ENCODE results near the gene HSD17B12. TPM values are rescaled to one million over a fixed set of nuclear protein-coding genes. Genes with fewer than 3 reads are reported as not detected.

The HSD17B12 gene
- total and polyA plus RNA-seq, 2 of the 13 experiments (the other 11 are each of a cell fraction or from before 2014, with no cell fraction given): 50.3 to 117 TPM

DNA sequence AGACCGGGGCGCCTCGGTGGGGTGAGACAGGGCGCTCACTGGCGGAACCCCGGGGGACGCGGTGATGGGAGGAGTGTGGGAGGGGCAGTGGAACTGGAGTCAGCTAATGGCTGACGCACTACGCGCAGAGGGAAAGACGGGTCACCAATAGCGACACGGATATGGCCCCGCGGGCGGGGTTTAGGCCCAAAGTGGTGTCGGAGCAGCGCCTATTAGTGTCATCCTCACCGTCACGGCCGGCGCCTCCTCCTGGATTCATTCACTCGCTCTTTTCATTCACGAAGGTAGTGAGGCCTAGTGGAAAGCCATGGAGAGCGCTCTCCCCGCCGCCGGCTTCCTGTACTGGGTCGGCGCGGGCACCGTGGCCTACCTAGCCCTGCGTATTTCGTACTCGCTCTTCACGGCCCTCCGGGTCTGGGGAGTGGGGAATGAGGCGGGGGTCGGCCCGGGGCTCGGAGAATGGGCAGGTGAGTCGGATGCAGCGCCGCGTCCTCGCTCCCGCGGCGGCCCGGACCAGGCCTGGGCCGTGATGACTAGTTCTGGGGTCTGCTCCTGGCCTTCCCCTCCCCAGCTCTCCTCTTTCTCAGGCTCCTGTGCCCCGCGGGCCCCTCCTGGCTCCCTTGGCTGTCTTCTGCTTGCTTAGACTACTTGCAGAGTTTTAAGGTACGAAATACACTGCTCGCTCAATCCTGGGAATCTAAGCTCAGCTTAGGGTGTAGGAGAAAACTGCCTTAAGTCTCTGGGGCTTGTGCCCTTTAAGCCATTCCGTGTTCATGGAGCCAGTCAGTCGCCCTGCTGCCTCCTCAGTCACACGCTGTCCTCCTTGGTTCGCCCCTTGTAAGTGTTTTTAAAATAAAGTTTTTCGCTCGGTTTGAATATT lies at the start of gene HSD17B12 (continued):
- peak; percentile 53; the same call in 1 of the 2 replicates for TF ChIP-seq GATA4 (IDR thresholded peaks at IDR 0.05; ENCODE audit: borderline replicate concordance, low read depth)
- TF ChIP-seq DBP (CRISPR knock-in tag; IDR thresholded peaks at IDR 0.05; ENCODE audit: not compliant biosample characterization): no peak
- no peak for TF ChIP-seq ZFP36 (IDR thresholded peaks at IDR 0.05; ENCODE audit: borderline replicate concordance, low read depth, low read length, partially characterized antibody)
- peak; percentile 83 for TF ChIP-seq SP5 (CRISPR knock-in tag; IDR thresholded peaks at IDR 0.05; ENCODE audit: borderline replicate concordance, low read depth)
- TF ChIP-seq EED (CRISPR knock-in tag; IDR thresholded peaks at IDR 0.05): 0 out of 2 replicates have a peak, but pooled peaks have one; percentile 59
- peak; percentile 64; the same call in 1 of the 2 replicates for TF ChIP-seq ZNF337 (CRISPR knock-in tag; IDR thresholded peaks at IDR 0.05; ENCODE audit: borderline replicate concordance, low read depth)
- no peak for TF ChIP-seq EZH2 (conservative IDR thresholded peaks at IDR 0.05; ENCODE audit: low read depth, low read length)
- peak; percentile 62; the same call in 1 of the 2 replicates for TF ChIP-seq DMAP1 (CRISPR knock-in tag; IDR thresholded peaks at IDR 0.05)
- TF ChIP-seq SMARCE1 (IDR thresholded peaks at IDR 0.05; ENCODE audit: borderline replicate concordance): no peak
- TF ChIP-seq, protein P1, sequence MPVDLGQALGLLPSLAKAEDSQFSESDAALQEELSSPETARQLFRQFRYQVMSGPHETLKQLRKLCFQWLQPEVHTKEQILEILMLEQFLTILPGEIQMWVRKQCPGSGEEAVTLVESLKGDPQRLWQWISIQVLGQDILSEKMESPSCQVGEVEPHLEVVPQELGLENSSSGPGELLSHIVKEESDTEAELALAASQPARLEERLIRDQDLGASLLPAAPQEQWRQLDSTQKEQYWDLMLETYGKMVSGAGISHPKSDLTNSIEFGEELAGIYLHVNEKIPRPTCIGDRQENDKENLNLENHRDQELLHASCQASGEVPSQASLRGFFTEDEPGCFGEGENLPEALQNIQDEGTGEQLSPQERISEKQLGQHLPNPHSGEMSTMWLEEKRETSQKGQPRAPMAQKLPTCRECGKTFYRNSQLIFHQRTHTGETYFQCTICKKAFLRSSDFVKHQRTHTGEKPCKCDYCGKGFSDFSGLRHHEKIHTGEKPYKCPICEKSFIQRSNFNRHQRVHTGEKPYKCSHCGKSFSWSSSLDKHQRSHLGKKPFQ (CRISPR knock-in tag; IDR thresholded peaks at IDR 0.05; ENCODE audit: insufficient replicate concordance): no peak
- TF ChIP-seq, protein P2, sequence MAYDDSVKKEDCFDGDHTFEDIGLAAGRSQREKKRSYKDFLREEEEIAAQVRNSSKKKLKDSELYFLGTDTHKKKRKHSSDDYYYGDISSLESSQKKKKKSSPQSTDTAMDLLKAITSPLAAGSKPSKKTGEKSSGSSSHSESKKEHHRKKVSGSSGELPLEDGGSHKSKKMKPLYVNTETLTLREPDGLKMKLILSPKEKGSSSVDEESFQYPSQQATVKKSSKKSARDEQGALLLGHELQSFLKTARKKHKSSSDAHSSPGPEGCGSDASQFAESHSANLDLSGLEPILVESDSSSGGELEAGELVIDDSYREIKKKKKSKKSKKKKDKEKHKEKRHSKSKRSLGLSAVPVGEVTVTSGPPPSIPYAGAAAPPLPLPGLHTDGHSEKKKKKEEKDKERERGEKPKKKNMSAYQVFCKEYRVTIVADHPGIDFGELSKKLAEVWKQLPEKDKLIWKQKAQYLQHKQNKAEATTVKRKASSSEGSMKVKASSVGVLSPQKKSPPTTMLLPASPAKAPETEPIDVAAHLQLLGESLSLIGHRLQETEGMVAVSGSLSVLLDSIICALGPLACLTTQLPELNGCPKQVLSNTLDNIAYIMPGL (CRISPR knock-in tag; IDR thresholded peaks at IDR 0.05; ENCODE audit: borderline replicate concordance in 1 of 2, low read depth in 1 of 2): peak; percentile 71 to 90; a peak in 3 of 4 replicates
- no peak for TF ChIP-seq ZNF775 (CRISPR knock-in tag; IDR thresholded peaks at IDR 0.05; ENCODE audit: borderline replicate concordance)
- no peak for TF ChIP-seq SSRP1 (CRISPR knock-in tag; IDR thresholded peaks at IDR 0.05)
- no peak; a peak in 1 of 4 replicates for TF ChIP-seq EP300 (IDR thresholded peaks at IDR 0.05; ENCODE audit: low read depth in 2 of 2, low read length in 2 of 2)
- TF ChIP-seq EP300 (CRISPR knock-in tag; IDR thresholded peaks at IDR 0.05; ENCODE audit: borderline replicate concordance): no peak
- no peak for TF ChIP-seq ZNF713 (CRISPR knock-in tag; IDR thresholded peaks at IDR 0.05)
- peak; percentile 70; the same call in 1 of the 2 replicates for TF ChIP-seq TBX3 (IDR thresholded peaks at IDR 0.05; ENCODE audit: borderline replicate concordance)
- no peak for TF ChIP-seq MLXIP (CRISPR knock-in tag; IDR thresholded peaks at IDR 0.05; ENCODE audit: borderline replicate concordance)
- no peak for TF ChIP-seq DNMT1 (CRISPR knock-in tag; IDR thresholded peaks at IDR 0.05)
- TF ChIP-seq NR2C2 (CRISPR knock-in tag; IDR thresholded peaks at IDR 0.05; ENCODE audit: borderline replicate concordance): peak; percentile 65; the same call in 1 of the 2 replicates
- TF ChIP-seq MED1 (CRISPR knock-in tag; IDR thresholded peaks at IDR 0.05): peak; percentile 21; the same call in 1 of the 2 replicates
